Measurements from ENCODE around the gene SKA2.
"Not testable (repeated sequence)": the region's sequence is repeated elsewhere in the genome, so short reads cannot be mapped to it uniquely, and the experiment has no call there.

Gene SKA2, protein sequence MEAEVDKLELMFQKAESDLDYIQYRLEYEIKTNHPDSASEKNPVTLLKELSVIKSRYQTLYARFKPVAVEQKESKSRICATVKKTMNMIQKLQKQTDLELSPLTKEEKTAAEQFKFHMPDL

GRCh38 chr17:59154721-59155438 is at the start of gene SKA2:
Gene SKA2 (minus strand): TSS chr17:59155186. CDS start chr17:59155163, 23 bp downstream.
- peak; percentile 86 for DNase-seq (ENCODE audit: low spot score)

- DNase-seq (ENCODE audit: low spot score) = no peak
These were observed 47.3 kb upstream of the SKA2 start for GRCh38 chr17:59202320-59202719.

- no peak for DNase-seq (ENCODE audit: low spot score)
These were observed 44.4 kb upstream of the SKA2 start for GRCh38 chr17:59199398-59199797.

- DNase-seq (ENCODE audit: low spot score) = no peak
These were observed 38.4 kb upstream of the SKA2 start for GRCh38 chr17:59193336-59193862.

DNA sequence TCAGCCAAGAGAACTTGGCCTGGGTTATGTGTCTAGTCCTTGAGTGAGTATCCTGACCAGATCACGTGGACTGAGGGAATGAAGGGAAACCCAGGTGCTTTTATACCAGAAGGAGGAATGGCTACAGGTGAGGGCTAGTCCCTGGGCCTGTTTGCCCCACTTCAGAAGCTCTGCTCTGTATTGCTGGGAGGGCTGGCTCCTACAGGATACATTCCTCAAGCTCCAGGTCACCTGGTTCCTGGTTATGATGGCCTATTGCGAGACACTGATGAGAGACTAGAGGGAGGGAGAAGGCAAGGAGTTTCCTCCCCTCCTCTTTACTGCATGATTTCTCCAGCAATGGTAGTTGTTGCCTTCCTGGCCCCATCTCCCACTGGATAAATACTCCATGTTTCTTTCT is 35.8 kb upstream of the SKA2 start:
- DNase-seq (ENCODE audit: low spot score) = no peak

- no peak for DNase-seq (ENCODE audit: low spot score)
These were observed 31.9 kb upstream of the SKA2 start for GRCh38 chr17:59186850-59187249.

DNA sequence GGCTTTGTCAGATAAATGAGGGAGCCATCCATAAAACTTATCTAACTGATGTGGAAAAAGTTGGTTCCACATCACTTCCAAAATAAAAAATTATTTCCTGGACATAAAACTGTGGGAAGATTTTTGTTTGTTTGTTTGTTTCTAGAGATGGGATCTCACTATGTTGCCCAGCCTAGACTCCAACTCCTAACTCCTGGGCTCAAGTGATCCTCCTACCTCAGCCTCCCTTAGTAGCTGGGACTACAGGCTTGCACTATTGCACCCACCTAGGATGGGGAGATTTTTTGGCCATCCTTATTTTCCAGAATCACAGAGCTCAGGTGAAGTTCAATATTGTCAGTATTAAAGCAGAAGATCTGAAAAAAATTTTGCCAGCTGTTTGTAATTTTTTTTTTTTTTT is 31.0 kb upstream of the SKA2 start:
- DNase-seq (ENCODE audit: low spot score) = no peak

DNA sequence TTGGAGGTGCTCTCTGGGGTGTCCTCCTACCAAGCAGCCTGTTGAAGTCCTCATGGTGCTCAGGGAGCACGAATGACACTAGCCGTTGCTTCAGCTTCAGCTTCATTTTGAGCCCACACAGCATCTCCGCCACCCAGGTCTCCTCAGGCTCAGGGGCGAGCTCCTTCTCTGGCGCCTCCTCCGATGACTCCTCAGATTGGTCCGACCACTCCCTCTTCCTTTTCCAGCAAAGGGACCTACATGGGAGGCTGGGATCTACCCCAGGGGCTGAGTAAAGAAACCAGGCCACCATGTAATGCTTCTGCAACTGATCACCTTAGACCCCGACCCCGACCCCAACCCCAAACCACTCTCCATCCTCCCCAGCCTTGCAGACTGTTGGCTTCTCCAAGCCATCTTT is 26.5 kb upstream of the SKA2 start:
- DNase-seq (ENCODE audit: low spot score) = no peak

DNA sequence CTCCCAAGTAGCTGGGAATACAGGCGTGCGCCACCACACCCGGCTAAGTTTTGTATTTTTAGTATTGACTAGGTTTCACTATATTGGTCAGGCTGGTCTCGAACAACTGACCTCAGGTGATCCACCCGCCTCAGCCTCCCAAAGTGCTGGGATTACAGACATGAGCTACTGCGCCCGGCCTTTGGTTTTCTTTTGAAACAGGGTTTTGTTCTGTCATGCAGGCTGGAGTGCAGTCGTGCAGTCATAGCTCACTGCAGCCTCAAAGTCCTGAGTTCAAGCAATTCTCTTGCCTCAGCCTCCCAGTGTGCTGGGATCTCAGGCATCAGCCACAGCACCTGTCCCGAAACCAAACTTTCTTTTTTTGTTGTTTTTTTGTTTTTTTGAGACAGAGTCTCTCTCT is 25.6 kb upstream of the SKA2 start:
- no peak for DNase-seq (ENCODE audit: low spot score)

GRCh38 chr17:59179601-59180000 is 24.6 kb upstream of the SKA2 start:
- not testable (repeated sequence) for DNase-seq (ENCODE audit: low spot score)

DNA sequence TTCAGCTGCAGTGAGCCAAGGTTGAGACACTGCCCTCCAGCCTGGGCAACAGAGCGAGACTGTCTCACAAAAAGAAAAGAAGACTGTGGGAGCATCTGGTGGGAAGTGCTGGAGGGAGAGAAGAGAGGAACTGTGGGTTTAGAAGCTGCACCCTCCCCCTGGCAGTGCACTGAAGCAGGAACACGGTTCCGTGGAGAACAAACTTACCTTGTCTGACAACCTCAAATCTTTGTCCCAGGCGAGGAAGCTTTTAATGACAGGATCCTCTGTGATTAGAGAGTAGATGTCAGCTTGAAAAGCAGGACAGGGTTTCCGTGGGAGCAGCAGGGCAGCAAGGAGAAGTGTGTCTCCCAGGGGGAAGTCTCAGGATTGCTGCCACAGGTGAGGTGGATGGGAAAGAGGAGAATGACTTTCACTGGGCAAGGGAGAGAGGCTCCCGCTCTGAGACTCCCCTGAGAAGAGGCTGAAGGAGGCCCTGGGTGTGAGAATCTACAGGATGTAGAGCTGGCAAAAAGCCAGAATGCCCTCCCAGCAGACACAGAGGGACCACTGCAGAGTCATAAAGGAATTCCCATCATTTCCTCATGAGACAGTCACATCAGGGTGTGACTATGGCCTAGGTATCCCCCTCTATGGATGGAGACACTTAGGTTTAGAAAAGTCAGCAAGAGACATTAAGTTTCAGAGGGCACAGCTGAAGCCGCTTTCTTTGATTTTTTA is 23.4 kb upstream of the SKA2 start:
- DNase-seq (ENCODE audit: low spot score) = no peak

DNA sequence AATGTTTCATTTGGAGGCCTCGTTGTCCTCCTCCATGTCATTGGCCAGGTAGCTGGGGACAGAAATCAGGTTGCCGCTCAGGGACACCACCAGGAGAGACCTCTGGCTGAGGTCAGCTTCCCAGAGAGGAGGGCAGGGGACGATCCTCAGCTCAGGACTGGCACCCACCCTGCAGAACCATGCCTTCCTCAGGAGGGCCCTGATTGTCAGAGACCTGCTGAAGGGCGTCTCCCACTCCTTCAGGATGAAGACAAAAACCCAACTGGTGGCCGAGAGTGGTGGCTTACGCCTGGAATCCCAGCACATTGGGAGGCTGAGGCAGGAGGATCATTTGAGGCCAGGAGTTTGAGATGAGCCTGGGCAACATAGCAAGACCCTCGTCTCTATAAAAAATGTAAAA is 20.1 kb upstream of the SKA2 start:
- DNase-seq (ENCODE audit: low spot score) = no peak

- DNase-seq (ENCODE audit: low spot score) = no peak
These were observed 19.7 kb upstream of the SKA2 start for GRCh38 chr17:59174671-59175070.

DNA sequence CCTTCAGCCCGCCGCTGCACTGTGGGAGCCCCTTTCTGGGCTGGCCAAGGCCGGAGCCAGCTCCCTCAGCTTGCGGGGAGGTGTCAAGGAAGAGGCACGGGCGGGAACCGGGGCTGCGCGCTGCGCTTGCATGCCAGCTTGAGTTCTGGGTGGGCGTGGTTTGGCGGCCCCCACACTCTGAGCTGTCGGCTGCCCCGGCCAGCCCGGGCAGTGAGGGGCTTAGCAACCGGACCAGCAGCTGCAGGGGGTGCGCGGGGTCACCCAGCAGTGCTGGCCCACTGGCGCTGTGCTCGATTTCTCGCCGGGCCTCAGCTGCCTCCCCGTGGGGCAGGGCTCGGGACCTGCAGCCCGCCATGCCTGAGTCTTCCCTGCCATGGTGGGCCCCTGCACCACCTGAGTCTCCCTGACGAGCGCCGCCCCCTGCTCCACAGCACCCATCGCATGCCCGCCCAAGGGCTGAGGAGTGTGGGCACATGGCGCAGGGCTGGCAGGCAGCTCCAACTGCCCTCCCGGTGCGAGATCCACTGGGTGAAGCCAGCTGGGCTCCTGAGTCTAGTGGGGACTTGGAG is 17.5 kb upstream of the SKA2 start:
- DNase-seq (ENCODE audit: low spot score) = no peak

- no peak for DNase-seq (ENCODE audit: low spot score)
These were observed 12.6 kb upstream of the SKA2 start for GRCh38 chr17:59167571-59168001.

DNA sequence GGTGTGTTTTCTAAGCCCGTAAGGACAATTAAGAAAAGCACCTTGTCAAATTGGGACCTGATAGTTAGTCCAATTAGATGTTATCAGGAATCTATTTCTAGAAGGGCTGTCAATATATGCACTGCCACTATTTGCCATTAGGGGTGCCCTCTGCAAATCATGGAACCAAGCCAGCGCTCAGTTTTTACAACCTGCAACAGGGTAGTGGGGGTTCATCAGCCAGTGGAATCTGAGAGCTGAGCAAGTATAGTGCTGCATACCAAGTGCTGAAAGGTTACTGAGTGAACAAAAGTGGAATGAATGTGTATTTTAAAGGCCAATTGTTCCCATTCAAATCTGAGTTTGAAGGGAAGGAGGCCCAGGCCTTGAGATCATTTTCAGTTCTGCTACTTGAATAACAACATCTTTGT is 11.0 kb upstream of the SKA2 start:
- peak; percentile 57 for DNase-seq (ENCODE audit: low spot score)

GRCh38 chr17:59161477-59161876 is 6.5 kb upstream of the SKA2 start:
- no peak for DNase-seq (ENCODE audit: low spot score)

DNA sequence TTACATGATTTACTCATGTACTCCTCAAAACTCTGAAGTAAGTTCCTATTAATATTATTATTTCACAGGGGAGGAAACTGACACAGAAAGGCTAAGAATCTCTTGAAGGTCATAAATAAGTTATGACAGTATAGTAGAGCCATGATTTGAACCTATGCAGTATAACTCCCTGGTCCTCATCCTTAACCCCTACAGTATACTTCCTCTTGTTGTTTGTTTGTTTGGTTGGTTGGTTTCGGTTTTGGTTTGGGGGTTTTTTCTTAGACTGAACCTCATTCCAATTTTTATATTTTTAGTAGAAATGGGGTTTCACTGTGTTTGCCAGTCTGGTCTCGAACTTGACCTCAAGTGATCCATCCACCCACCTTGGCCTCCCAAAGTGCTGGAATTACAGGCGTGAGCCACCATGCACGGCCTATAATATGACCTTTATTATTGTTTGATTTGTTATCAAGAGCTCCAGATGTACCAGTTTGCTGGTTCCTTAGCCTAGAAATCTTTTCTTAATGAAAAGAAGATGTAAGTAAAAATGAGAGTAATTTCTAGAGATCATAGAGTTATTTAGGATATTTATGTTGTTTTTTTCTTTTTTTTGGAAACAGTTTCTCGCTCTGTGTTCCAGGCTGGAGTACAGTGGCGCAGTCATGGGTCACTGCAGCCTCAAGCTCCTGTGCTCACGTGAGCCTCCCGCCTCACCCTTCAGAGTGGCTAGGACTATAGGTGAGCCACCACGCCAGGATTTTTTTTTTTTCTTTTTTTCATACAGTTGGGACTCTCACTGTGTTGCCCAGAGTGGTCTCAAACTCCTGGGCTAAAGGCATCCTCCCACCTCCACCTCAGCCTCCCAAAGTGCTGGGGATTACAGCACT is 5.4 kb upstream of the SKA2 start:
- DNase-seq (ENCODE audit: low spot score) = no peak

DNA sequence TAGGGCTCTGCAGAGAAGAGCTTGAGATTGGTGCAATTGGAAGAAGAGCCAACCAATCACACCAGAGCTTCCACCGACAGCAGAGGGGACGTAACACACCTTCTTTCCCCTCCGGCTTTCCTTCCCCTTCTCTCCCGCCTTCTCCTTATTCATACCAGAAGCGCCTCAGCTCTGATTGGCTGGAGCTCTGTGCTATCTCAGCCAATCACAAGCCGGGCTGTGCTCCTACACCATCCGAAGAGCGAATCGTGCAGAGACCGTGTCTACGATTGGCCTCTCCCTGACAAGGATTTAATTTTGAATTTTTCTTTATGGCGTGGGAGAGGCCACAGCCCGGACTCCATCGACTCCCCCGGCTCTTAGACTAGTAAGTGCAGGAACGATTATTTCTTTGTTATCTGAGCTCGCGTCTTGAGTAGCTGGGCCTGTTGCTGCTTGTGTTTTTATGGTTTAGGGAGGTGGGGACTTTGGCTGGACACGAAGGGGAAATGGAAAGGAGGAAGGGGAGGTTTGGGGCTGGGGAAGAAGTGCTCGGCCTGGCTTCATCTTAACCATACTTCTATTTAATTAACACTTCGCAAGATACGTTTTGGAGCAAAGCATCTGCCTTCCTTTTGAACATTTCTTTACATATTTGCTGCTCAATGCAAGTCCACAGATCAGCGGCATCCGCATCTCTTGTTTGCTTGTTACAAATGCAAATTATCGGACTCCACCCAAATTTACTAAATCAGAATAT is 622 bp upstream of the SKA2 start, which contains the start of gene PRR11:
TSS of gene PRR11 (plus strand) at position 308 of the 739 bp plus-strand sequence. CDS start 14,007 bp downstream, outside the sequence.
- DNase-seq (ENCODE audit: low spot score) = peak; percentile 89

- peak; percentile 18 for DNase-seq (ENCODE audit: low spot score)
These were observed 680 bp downstream of the SKA2 start for GRCh38 chr17:59154292-59154720.

- no peak for DNase-seq (ENCODE audit: low spot score)
These were observed 2.1 kb downstream of the SKA2 start for GRCh38 chr17:59152925-59153324.

Measured in iPS-NIHi11 (cell line).